Measurements from ENCODE around the gene IGSF3.
"Not testable (repeated sequence)": the region's sequence is repeated elsewhere in the genome, so short reads cannot be mapped to it uniquely, and the experiment has no call there.

IGSF3 gene

GRCh38 chr1:116628448-116628847 is 39.1 kb downstream of the IGSF3 start:
- H3K9me3 ChIP-seq = no peaks in the 10 kb centered on the region
- H3K27me3 ChIP-seq = no peaks in the 10 kb centered on the region
- DNase-seq = no peak
- H3K4me1 ChIP-seq = peaks cover 20% of the 10 kb centered on the region
- TF ChIP-seq CTCF (IDR thresholded peaks at IDR 0.05; ENCODE audit: low read depth, low read length) = no peak
- H3K4me3 ChIP-seq (ENCODE audit: low read depth, low read length) = no peak overlapping the region
- no peaks in the 10 kb centered on the region for H3K36me3 ChIP-seq

- peaks cover 16% of the 10 kb centered on the region for H3K4me1 ChIP-seq
- not testable (repeated sequence) for H3K27me3 ChIP-seq; H3K4me3 ChIP-seq (ENCODE audit: low read depth, low read length); H3K9me3 ChIP-seq; H3K36me3 ChIP-seq
- 0 out of 2 replicates have a peak, but pooled peaks have one; percentile 10 for TF ChIP-seq CTCF (IDR thresholded peaks at IDR 0.05; ENCODE audit: low read depth, low read length)
- DNase-seq = peak; percentile 79
Observed at GRCh38 chr1:116627357-116627756, 40.2 kb downstream of the IGSF3 start.

DNA sequence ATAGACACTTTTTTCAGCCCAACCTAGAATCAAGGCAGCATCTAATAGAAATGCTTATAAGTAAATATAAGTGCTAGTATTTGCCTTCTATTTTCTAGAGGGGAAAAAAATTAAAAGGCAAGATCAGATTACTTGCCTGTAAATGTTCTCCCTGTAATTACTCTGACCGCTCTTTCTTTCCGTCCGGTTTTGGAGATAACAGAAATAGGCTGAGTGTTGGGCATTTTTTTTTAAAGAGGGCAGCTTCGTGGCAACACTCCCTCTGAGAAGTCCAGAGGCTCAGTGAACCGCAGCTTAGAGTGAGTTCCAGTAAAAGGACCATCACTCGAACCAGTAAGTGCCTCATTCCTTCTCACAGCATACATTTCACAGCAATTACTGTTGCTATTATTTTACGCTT is 40.6 kb downstream of the IGSF3 start:
- H3K27me3 ChIP-seq; H3K36me3 ChIP-seq; H3K9me3 ChIP-seq; DNase-seq; H3K4me3 ChIP-seq (ENCODE audit: low read depth, low read length): not testable (repeated sequence)
- H3K4me1 ChIP-seq = peaks cover 13% of the 10 kb centered on the region

DNA sequence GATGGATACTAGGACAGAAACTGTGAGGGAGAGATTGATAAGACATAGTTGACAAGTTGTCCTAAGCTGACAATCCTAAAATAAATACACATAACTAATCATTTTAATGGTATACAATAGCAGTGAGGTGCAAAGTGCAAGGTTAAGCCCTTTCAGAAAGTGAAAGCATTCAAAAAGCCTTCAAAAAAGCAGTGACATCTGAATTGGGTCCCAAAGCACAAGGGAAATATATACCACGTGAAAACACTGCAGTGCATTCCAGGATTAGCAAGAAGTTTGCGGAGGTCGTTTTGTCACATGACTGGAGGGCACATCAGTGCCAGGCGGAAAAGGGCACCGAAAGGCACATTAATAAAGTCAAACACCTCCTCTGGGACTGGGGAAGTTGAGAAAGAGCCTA is 42.4 kb downstream of the IGSF3 start:
- not testable (repeated sequence) for H3K27me3 ChIP-seq; H3K9me3 ChIP-seq; DNase-seq; H3K36me3 ChIP-seq; H3K4me3 ChIP-seq (ENCODE audit: low read depth, low read length)
- H3K4me1 ChIP-seq = peaks cover 13% of the 10 kb centered on the region

- Histone ChIP-seq H3K27me3 (no peaks in the 10 kb centered on the region), H3K9me3 (no peaks in the 10 kb centered on the region), H3K4me3 (ENCODE audit: low read depth, low read length) (no peak overlapping the region), H3K36me3 (no peaks in the 10 kb centered on the region), H3K4me1 (peaks cover 13% of the 10 kb centered on the region)
- no peak for DNase-seq
- TF ChIP-seq CTCF (IDR thresholded peaks at IDR 0.05; ENCODE audit: low read depth, low read length) = no peak
Observed at GRCh38 chr1:116624040-116624439, 43.5 kb downstream of the IGSF3 start.

DNA sequence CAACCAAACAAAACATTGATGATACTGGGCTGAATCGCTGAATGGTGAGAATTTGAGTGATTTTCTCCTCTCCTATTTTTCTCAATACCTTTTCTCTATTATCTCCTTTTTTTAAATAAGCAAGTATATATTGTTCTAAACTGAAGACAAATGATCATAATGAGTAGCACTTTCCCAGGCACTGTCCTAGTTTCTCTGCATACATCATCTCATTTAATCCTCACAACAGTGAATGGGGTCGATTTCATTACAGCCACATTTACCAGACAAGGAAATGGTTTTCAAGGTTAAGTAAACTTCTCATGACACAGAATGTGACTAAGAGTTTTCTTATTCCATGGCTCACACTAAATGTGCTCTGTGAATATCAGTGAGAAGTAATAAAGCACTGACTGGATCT is 45.0 kb downstream of the IGSF3 start:
- not testable (repeated sequence) for H3K27me3 ChIP-seq; H3K9me3 ChIP-seq; H3K4me3 ChIP-seq (ENCODE audit: low read depth, low read length); H3K4me1 ChIP-seq; DNase-seq; H3K36me3 ChIP-seq

DNA sequence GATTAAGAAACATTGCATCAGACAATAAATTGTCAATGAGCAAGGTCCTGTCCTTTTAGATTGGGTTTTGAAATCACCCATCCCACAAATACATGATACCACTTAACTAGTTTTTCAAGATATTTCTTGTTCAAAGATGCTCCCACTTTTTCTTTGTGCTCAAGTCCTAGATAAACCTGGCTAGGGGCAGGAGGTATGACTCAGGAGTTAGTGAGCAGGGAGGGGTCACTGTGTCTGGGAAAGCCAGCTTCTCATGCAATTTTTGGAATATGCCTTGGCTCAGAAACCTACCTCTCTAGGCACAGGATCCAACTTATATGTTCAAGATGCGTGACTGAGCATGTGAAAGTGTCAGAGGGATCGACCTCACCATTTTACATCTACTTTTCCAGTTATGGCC is 45.8 kb downstream of the IGSF3 start:
- H3K4me1 ChIP-seq; H3K36me3 ChIP-seq; H3K4me3 ChIP-seq (ENCODE audit: low read depth, low read length); H3K9me3 ChIP-seq; DNase-seq; H3K27me3 ChIP-seq: not testable (repeated sequence)

- not testable (repeated sequence) for H3K36me3 ChIP-seq
Observed at GRCh38 chr1:116620392-116620791, 47.1 kb downstream of the IGSF3 start.

GRCh38 chr1:116619106-116619505 is 48.4 kb downstream of the IGSF3 start:
- not testable (repeated sequence) for H3K9me3 ChIP-seq; H3K4me3 ChIP-seq (ENCODE audit: low read depth, low read length); H3K4me1 ChIP-seq; H3K36me3 ChIP-seq; DNase-seq; H3K27me3 ChIP-seq

More at GRCh38 chr1:116620392-116620791, 47.1 kb downstream of the IGSF3 start:
- not testable (repeated sequence) for DNase-seq; H3K9me3 ChIP-seq; H3K27me3 ChIP-seq; H3K4me3 ChIP-seq (ENCODE audit: low read depth, low read length); H3K4me1 ChIP-seq
